Glutamatergic neuron (in vitro differentiated cells): ENCODE results near the gene APOC3. TPM values are rescaled to one million over a fixed set of nuclear protein-coding genes. Genes with fewer than 3 reads are reported as not detected.
A peak's percentile ranks its signal among the peaks of the same experiment; 100 is the strongest.

ENCODE experiments used
- DNase-seq: peaks from one replicate; pipeline ENCODE4 v3.0.0; 2022
- H3K27ac Mint-ChIP-seq: one replicate; pipeline ENCODE4 v1.8.0; 2020; ENCODE audit warnings: mild to moderate bottlenecking, mixed read lengths, inconsistent platforms; ENCODE audit not compliant: unreplicated experiment
- H3K27me3 Mint-ChIP-seq: one replicate; pipeline ENCODE4 v1.8.0; 2020; ENCODE audit warnings: mild to moderate bottlenecking, moderate library complexity, mixed read lengths, inconsistent platforms; ENCODE audit not compliant: unreplicated experiment
- H3K36me3 Mint-ChIP-seq: one replicate; pipeline ENCODE4 v1.8.0; 2020; ENCODE audit warnings: mild to moderate bottlenecking, mixed read lengths, inconsistent platforms; ENCODE audit not compliant: unreplicated experiment
- H3K4me1 Mint-ChIP-seq: one replicate; pipeline ENCODE4 v1.8.0; 2020; ENCODE audit warnings: mild to moderate bottlenecking, low read depth, mixed read lengths, inconsistent platforms; ENCODE audit not compliant: unreplicated experiment
- H3K4me3 Mint-ChIP-seq: one replicate; pipeline ENCODE4 v1.8.0; 2020; ENCODE audit warnings: mild to moderate bottlenecking, mixed read lengths, inconsistent platforms; ENCODE audit not compliant: unreplicated experiment
- H3K9me3 Mint-ChIP-seq: one replicate; pipeline ENCODE4 v1.8.0; 2020; ENCODE audit warnings: mild to moderate bottlenecking, moderate library complexity, mixed read lengths, inconsistent platforms; ENCODE audit not compliant: unreplicated experiment
- total RNA-seq: library from RNA; stranded (reverse); fragmentation: NEBNext Ultra II Directional; extraction: Animal tissue kit (Norgen Biotek cat#: 25700); gene quantifications from one replicate; pipeline ENCODE4 v1.2.1, GENCODE V29; 2021; ENCODE audit not compliant: unreplicated experiment
- TF ChIP-seq, protein P1 (sequence below): fragments of 200-600 bp; sonication (generic); IDR thresholded peaks from one replicate; pipeline ENCODE4 v1.5.0; 2021; ENCODE audit not compliant: partially characterized antibody, unreplicated experiment

APOC3 gene
- total RNA-seq, 1 donor from 2014 or later = not detected

DNA sequence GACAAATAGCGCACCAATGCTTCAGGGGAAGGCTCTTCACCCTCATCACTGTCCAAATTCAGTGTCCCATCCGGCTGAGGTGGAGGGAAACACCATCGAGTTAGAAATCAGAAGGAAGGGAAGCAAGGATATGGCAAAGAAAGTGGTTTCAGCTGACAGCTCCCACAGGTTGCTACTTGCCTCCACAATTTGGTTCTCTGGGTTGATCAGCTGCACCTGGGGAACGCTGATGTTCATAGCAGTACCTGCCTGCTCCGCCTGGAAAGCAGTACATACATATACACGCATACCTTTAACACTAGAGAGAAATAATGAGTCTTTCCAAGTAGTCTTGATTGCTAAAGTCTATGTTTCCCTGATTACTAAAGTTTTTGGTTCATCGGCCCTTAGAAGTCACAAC lies 45.5 kb downstream of the APOC3 start:
- no peak overlapping the region for H3K27ac Mint-ChIP-seq
- no peak overlapping the region for H3K4me3 Mint-ChIP-seq
- no peaks in the 10 kb centered on the region for H3K27me3 Mint-ChIP-seq
- H3K9me3 Mint-ChIP-seq = peaks cover 1% of the 10 kb centered on the region
- TF ChIP-seq, protein P1, sequence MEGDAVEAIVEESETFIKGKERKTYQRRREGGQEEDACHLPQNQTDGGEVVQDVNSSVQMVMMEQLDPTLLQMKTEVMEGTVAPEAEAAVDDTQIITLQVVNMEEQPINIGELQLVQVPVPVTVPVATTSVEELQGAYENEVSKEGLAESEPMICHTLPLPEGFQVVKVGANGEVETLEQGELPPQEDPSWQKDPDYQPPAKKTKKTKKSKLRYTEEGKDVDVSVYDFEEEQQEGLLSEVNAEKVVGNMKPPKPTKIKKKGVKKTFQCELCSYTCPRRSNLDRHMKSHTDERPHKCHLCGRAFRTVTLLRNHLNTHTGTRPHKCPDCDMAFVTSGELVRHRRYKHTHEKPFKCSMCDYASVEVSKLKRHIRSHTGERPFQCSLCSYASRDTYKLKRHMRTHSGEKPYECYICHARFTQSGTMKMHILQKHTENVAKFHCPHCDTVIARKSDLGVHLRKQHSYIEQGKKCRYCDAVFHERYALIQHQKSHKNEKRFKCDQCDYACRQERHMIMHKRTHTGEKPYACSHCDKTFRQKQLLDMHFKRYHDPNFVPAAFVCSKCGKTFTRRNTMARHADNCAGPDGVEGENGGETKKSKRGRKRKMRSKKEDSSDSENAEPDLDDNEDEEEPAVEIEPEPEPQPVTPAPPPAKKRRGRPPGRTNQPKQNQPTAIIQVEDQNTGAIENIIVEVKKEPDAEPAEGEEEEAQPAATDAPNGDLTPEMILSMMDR = no peak
- no peak for DNase-seq
- no peaks in the 10 kb centered on the region for H3K36me3 Mint-ChIP-seq
- no peaks in the 10 kb centered on the region for H3K4me1 Mint-ChIP-seq

DNA sequence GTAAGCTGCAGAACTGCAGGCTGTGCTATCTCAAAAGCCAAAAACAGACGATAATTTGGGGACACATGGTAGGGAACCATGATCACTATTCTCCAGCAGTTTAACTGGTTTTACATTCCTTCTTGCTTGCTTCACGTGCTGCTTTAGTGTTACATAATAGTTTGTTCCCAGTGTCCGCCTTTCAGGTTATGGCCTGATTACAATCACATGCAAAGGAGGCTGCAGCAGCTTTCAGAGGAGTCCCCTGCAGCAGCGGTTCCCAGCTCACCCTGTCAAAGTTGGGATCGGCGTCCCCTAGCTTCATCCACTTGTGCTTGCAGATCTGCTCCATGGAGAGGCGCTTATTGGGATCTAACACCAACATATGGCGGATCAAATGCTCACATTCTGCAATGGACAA lies 46.9 kb downstream of the APOC3 start:
- Mint-ChIP-seq H3K27ac (no peak overlapping the region), H3K27me3 (no peaks in the 10 kb centered on the region)
- no peak for DNase-seq

DNA sequence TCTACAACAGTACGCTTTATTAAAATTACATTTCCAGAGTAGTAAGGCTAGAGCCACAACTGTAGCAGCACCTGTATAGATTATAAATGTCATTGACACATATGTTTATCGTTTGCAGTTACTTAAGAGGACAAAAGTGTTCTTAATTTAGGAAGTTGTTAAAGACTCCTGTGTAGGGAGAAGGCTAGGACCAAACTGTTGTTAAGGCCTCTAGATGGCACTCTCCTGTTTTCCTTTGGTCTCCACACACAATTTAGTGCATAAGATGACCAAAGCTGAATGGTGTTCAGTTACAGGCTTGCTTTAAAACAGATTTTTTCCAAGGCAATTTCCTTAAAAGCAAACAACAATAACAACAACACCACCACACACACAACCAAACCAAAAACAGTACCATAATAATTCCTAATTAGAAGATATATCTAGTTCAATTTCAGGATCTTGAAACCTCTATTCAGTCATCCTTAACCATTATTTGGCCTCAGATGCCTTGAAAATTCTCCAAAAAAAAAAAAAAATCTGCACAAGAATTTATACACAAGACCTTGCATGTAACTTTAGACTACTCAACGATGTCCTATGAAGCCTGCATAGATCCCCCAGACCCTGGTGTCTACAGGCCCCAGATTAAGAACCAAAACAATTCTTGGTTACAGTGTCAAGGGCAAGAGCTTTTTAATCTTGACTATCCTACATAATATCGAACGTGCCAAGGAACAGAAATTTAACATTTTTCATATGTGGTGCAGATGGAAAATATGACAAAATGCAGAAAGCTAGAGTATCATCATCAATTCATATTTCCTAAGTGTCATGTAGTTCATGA lies 50.3 kb downstream of the APOC3 start:
- Mint-ChIP-seq H3K27me3 (no peaks in the 10 kb centered on the region), H3K4me1 (no peaks in the 10 kb centered on the region), H3K36me3 (no peaks in the 10 kb centered on the region), H3K4me3 (no peak overlapping the region), H3K9me3 (no peaks in the 10 kb centered on the region), H3K27ac (no peak overlapping the region)
- TF ChIP-seq, protein P1 = peak; percentile 26
- no peak for DNase-seq

More for the DNA sequence above, 46.9 kb downstream of the APOC3 start:
- H3K4me1 Mint-ChIP-seq = no peaks in the 10 kb centered on the region
- no peak overlapping the region for H3K4me3 Mint-ChIP-seq
- peaks cover 1% of the 10 kb centered on the region for H3K9me3 Mint-ChIP-seq
- TF ChIP-seq, protein P1 = no peak
- H3K36me3 Mint-ChIP-seq = no peaks in the 10 kb centered on the region

DNA sequence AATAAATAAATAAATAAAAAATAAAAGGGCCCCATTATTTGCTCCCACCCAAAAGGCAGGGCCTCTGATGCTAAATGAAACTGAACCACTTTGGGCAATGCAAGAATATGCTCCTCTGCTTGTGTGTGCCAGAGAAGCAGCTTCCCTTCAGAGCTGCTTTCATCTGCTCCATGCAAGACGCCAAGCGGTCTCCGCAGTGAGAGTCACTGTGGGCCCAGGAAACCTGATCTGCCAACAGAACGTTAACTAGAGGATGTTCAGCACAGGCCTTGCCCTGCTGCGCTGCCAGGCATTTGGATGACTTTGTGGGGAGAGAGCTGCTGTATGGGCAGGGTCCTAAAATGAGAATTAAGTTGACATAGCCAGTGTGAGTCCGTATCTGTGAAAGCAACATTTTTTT lies 51.4 kb downstream of the APOC3 start:
- no peaks in the 10 kb centered on the region for H3K4me1 Mint-ChIP-seq
- no peak overlapping the region for H3K4me3 Mint-ChIP-seq
- no peaks in the 10 kb centered on the region for H3K36me3 Mint-ChIP-seq
- no peaks in the 10 kb centered on the region for H3K27me3 Mint-ChIP-seq
- no peak overlapping the region for H3K27ac Mint-ChIP-seq
- peak; percentile 21 for DNase-seq
- TF ChIP-seq, protein P1 = no peak
- H3K9me3 Mint-ChIP-seq = no peaks in the 10 kb centered on the region

DNA sequence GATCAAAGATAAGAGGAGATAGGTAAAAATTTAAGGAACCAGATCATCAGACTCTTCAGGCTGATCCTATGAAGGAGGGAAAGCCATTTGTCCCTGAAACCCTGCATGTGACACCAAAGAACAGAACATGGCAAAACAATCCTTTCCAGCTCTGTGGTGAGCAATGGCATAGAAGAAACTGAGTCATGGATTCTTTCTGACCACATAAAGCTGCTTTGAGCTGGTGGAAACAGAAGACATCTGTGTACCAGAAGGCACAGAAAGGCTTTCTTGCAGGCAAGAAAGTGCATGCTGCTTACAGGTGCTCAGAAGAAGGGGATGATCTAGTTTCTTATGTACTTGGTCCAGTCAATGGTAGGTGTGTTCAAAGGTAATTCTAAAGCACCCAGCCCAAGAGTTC lies 52.7 kb downstream of the APOC3 start:
- H3K4me1 Mint-ChIP-seq = no peaks in the 10 kb centered on the region
- no peak overlapping the region for H3K27ac Mint-ChIP-seq
- H3K36me3 Mint-ChIP-seq = no peaks in the 10 kb centered on the region
- H3K9me3 Mint-ChIP-seq = no peaks in the 10 kb centered on the region
- H3K27me3 Mint-ChIP-seq = peaks cover 2% of the 10 kb centered on the region
- DNase-seq = no peak
- H3K4me3 Mint-ChIP-seq = no peak overlapping the region
- TF ChIP-seq, protein P1 = no peak

Other genes with a start within 250 kb of the APOC3 start
- 17.0 TPM for gene BUD13, start 56.9 kb upstream of the APOC3 start, total RNA-seq
- gene ZPR1, start 41.9 kb upstream of the APOC3 start, total RNA-seq = 61.9 TPM
- not detected for gene APOA5, start 38.0 kb upstream of the APOC3 start, total RNA-seq
- not detected for gene APOA4, start 6.6 kb upstream of the APOC3 start, total RNA-seq
- gene APOA1, start 7.7 kb downstream of the APOC3 start, total RNA-seq = not detected